ENCODE data around the gene HLA-E.
A peak's percentile ranks its signal among the peaks of the same experiment; 100 is the strongest.
"Not testable (repeated sequence)": the region's sequence is repeated elsewhere in the genome, so short reads cannot be mapped to it uniquely, and the experiment has no call there.

Gene HLA-E

GRCh38 chr6:30489081-30490025 lies at the start of gene HLA-E:
HLA-E (plus strand) TSS chr6:30489509; CDS start chr6:30489532, 23 bp downstream.
- peak; percentile 100 for DNase-seq (ENCODE audit: low read depth)

DNA sequence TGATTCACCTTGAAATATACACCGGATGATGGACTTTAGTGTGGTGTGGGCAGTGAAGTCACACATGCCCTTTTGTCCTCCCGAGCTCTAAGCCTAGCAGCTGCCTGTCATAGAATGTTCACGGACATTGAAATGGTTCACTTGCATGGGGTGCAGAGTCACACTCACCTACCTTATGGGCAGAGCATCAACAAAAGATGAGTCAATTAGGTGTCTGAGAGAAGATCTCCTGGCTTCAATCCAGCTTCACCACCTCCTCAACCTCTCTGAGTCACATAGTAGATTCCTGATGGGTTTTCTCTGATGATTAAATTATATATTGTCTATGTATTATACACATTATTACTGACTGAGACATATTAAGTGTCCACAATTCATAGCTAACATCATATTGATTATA lies 48.1 kb upstream of the HLA-E start:
- DNase-seq (ENCODE audit: low read depth): no peak

- DNase-seq (ENCODE audit: low read depth): no peak
Observed at GRCh38 chr6:30443657-30444450, 45.5 kb upstream of the HLA-E start.

DNA sequence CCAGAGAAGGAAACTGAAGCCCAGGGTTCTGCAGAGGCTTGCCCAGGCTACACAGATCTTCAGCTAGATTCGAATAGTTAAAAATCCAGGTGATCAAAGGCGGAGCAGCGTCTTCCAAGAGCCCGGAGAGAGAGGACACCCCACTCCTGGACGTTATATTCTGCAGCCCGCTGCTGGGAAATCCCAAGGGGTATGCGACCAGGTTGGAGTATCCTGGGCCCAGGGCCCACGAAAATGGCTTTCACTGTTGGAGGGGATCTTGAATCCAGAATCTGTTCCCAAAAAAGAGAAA lies 44.9 kb upstream of the HLA-E start:
- no peak for DNase-seq (ENCODE audit: low read depth)

DNA sequence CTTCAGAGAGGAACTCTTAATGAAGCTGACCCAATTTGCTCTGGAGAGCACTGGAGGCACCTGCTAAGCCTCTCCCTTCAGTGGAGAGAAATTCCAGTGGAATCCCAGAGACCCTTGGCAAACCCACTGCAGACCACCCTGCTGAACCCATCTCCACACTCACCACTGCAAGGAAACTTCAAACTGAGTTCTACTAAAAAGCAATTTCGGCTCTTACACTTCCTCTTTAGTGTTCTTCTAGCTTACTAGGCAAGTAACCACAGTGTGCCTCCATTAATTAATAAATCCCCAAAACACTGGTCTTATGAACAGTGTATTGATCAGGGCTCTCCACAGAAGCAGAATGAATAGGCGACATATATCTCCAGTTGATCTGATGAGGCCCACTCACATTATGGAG lies 43.0 kb upstream of the HLA-E start:
- DNase-seq (ENCODE audit: low read depth): no peak

DNA sequence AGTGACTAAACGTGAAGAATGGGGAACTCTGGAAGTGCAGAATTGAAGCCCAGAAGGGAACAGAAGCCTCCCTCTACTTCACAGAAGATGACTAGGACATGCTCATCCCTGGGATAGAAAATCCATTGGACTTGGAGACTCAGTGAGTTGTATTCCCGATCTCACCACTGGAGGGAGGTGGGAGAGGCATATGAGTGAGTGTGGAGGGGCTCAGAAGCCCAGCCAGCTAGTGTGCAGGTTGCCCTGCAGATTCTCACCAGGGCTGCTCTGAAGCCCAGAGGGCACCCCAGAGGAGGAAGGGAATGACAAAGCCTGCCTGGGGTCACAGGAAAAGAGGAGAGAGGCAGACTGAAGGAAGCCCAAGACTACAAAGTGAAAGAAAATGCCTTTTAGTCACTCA lies 42.1 kb upstream of the HLA-E start:
- no peak for DNase-seq (ENCODE audit: low read depth)

DNA sequence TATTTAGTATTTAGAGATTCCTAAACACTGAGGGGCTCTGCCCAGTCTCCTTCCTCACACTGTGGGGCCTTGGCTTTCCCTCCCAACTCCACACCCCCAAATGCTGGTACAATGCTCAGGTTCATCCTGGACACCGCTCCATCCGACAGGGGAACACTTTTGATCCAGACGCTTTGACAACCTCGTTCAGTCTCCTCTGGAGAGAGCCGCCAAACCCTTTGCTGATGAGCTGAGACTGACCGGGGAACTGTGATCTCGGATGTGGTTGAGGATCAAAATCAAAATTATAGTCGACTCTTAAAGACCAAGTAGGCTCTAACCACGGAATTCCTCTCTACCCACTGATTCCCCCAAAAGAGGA lies 38.8 kb upstream of the HLA-E start:
- DNase-seq (ENCODE audit: low read depth): no peak

DNA sequence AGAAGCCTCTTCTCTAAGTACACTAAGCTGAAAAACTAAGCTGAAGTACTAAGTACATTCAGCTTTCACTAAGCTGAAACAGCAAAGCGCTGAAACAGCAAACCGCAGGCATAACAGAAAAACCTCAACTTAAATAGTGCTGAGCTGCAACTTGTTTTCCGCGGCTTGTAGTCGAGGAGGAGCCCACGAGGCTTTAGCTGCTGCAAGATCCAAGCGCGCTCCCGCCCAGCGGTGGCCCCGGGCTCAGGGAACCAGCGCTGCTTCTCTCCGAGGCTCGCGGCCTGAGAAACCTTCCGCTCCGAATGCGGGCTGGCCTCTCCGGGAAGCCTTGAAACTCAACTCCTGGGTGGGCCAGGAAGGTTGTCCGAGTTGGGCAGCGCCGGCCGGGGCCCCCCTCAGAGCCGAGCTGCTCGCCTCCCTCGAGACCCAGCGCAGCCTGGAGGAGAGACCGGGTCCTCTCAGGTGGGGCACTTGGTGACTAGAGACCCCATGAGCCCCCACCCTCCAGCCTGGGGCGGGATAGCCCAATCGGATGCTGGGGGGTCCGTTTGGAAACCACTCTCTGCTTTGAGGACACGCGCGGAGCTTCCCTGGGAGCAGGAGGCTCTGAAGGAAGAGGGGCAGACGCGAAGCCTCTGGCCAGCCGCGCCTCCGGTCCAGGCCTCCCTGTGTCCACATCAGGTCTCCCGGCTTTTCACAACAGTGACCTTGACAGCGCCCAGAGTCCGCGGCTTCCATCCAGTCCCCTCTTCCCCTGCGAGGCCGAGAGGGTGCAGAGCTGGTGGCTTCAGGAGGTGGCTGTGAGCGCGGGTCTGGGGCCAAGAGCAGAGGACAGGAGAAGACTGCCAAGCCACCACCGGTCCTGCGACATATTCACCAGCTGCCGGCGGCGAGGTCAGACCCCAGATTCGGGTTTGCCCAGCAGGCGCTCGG lies 38.1 kb upstream of the HLA-E start:
- DNase-seq (ENCODE audit: low read depth): peak; percentile 69

- no peak for DNase-seq (ENCODE audit: low read depth)
Observed at GRCh38 chr6:30452736-30453507, 36.4 kb upstream of the HLA-E start.

- DNase-seq (ENCODE audit: low read depth): peak; percentile 70
Observed at GRCh38 chr6:30453508-30454116, 35.7 kb upstream of the HLA-E start.

DNA sequence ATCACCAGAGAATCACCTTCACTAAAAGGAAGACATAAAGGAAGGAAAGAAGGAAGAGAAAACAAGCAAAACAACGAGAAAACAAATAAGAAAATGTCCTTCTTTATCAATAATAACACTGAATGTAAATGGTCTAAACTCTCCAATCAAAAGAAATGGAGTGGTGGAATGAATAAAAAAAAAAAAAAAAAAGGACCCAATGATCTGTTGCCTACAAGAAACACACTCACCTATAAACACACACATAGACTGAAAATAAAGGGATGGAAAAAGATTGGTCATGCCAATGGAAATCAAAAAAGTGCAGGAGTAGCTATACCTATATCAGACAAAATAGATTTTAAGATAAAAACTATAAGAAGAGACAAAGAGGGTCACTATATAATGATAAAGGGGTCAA lies 30.2 kb upstream of the HLA-E start:
- DNase-seq (ENCODE audit: low read depth): no peak

- DNase-seq (ENCODE audit: low read depth): no peak
Observed at GRCh38 chr6:30461055-30461454, 28.3 kb upstream of the HLA-E start.

DNA sequence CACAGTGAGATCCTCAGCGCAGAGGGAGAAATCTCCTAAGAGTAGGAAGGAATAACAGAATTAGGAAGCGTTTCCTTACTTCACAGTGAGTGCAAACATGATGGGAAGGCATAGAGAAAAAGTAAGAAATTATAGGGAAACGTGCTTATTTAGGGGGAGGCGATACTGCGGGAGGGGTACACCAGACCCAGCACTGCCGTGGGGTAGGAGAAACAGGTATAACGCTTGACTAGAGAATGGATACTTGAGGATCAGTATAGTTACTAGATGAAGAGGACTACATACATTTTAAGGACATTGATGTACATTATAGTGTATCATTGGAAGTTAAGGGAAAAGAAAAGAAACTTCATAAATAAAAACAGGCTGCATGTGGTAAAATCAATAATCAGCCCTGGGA lies 26.8 kb upstream of the HLA-E start:
- DNase-seq (ENCODE audit: low read depth): no peak

- DNase-seq (ENCODE audit: low read depth): no peak
Observed at GRCh38 chr6:30463242-30463641, 26.1 kb upstream of the HLA-E start.

GRCh38 chr6:30463651-30464618 lies 25.4 kb upstream of the HLA-E start:
- no peak for DNase-seq (ENCODE audit: low read depth)

DNA sequence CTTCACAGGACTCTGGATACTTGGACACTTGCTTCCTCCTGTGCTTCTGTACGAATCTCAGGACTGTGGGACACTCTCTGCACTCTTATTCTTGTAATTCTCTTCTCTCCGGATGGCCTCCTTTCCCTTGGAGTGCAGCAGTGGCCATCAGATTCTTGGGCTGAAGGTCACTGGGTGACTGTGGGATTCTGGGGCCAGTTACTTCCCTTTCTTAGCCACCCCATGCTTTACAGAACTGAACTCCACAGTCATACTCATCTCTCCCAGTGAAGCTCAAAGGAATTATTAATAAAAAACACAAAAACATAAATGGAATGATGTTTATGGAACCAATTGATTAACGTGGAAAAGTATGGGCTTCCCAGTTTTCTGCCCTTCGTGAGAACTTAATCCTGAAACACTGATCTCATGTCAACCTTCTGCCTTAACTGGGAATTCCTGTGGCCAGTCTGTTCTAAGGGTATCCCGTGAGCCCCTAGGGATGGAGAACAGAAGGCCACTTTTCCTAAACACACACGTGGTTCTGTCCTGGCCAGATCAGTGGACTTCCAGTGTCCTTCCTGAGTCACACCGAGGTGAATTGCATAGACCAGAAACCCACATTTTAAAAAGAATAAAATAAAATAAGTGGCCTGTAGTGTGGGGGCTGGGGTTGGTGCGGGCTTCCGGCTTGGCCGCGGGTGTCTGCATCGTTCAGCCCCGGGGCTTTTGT lies 23.6 kb upstream of the HLA-E start:
- DNase-seq (ENCODE audit: low read depth): no peak

DNA sequence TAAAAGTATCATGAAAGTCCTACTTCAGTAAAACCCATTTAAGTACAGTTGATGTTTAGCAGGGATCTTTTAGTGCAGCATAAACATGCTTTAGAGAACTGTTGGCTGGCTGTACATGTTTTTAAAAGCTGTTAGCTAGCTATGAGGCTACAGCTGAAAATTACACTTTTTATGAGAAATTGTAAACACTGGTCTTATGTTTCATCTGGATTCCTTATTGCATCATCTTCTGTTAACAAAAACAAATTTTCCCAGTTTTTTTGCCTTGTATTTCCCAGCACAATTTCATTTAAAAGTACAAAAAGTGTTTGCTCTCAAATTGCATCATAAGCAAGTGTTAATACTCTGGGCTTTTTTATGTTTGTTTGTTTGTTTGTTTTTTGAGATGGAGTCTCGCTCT lies 18.3 kb upstream of the HLA-E start:
- no peak for DNase-seq (ENCODE audit: low read depth)

- DNase-seq (ENCODE audit: low read depth): not testable (repeated sequence)
Observed at GRCh38 chr6:30475116-30475515, 14.2 kb upstream of the HLA-E start.

GRCh38 chr6:30480536-30481156 lies 8.7 kb upstream of the HLA-E start:
- no peak for DNase-seq (ENCODE audit: low read depth)
